GM10248 (cell line): ENCODE data around the gene CMIP.

ENCODE experiments used
- CTCF ChIA-PET: fragments of 300-600 bp; sonication (Branson Sonifier 250); formaldehyde crosslinking; extraction: SDS; loops from one replicate; lab custom pipeline; 2021; ENCODE audit warnings: antibody characterized with exemption; lab: Yijun Ruan, JAX
- POLR2A ChIA-PET: fragments of 350-650 bp; sonication (Branson Sonifier 250); formaldehyde crosslinking; extraction: SDS; loops from one replicate; lab custom pipeline; 2020; ENCODE audit warnings: antibody characterized with exemption; lab: Yijun Ruan, JAX
- DNase-seq: peaks from one replicate; pipeline ENCODE4 v3.0.0; 2012; ENCODE audit errors: extremely low spot score
- CTCF ChIP-seq: IDR thresholded peaks from 2 replicates; pipeline ENCODE4 v1.5.1; 2012; ENCODE audit warnings: mild to moderate bottlenecking, low read depth; ENCODE audit errors: extremely low read depth, missing control alignments, control extremely low read depth

CMIP gene

GRCh38 chr16:81445966-81446906, 1.6 kb downstream of the CMIP start:
- no peak for TF ChIP-seq CTCF
- CTCF ChIA-PET, result no interaction called here
- POLR2A ChIA-PET, result interaction anchor here (0.5 kb wide), 1 partner anchor 21 kb away, joined by 3 read pairs; no protein-coding TSS in a partner anchor
- DNase-seq, result peak; percentile 37

- ChIA-PET CTCF (no interaction called here), POLR2A (no interaction called here)
- DNase-seq, result no peak
- TF ChIP-seq CTCF, result no peak
These were observed 2.3 kb downstream of the CMIP start for GRCh38 chr16:81446907-81447268.

- TF ChIP-seq CTCF, result no peak
- DNase-seq, result no peak
- CTCF ChIA-PET, result no interaction called here
- POLR2A ChIA-PET, result no interaction called here
These were observed 2.9 kb downstream of the CMIP start for GRCh38 chr16:81447383-81448101.

GRCh38 chr16:81448154-81449131, 3.8 kb downstream of the CMIP start:
- POLR2A ChIA-PET, result no interaction called here
- TF ChIP-seq CTCF, result no peak
- no peak for DNase-seq

GRCh38 chr16:81449241-81449640, 4.6 kb downstream of the CMIP start:
- CTCF ChIA-PET, result no interaction called here

More at GRCh38 chr16:81448154-81449131, 3.8 kb downstream of the CMIP start:
- CTCF ChIA-PET, result no interaction called here

More at GRCh38 chr16:81449241-81449640, 4.6 kb downstream of the CMIP start:
- POLR2A ChIA-PET, result no interaction called here
- no peak for DNase-seq
- no peak for TF ChIP-seq CTCF
